Measurements from ENCODE around the gene DRC7. TPM values are rescaled to one million over a fixed set of nuclear protein-coding genes. Genes with fewer than 3 reads are reported as not detected.

DRC7 gene
- total RNA-seq, 4 donors from 2014 or later, result 0.33 TPM; not detected in 3

- no peak for TF ChIP-seq CTCF (IDR thresholded peaks at IDR 0.05; ENCODE audit: low read depth)
Measured at GRCh38 chr16:57728336-57729181, 34.0 kb downstream of the DRC7 start.

- no peak for TF ChIP-seq CTCF (IDR thresholded peaks at IDR 0.05; ENCODE audit: low read depth)
Measured at GRCh38 chr16:57729182-57729484, 34.5 kb downstream of the DRC7 start.

GRCh38 chr16:57730771-57731730 is 36.4 kb downstream of the DRC7 start:
- TF ChIP-seq CTCF (IDR thresholded peaks at IDR 0.05; ENCODE audit: low read depth), result no peak

GRCh38 chr16:57732037-57732436 is 37.4 kb downstream of the DRC7 start:
- TF ChIP-seq CTCF (IDR thresholded peaks at IDR 0.05; ENCODE audit: low read depth), result no peak

- no peak for TF ChIP-seq CTCF (IDR thresholded peaks at IDR 0.05; ENCODE audit: low read depth)
Measured at GRCh38 chr16:57732714-57733113, 38.1 kb downstream of the DRC7 start.

- TF ChIP-seq CTCF (IDR thresholded peaks at IDR 0.05; ENCODE audit: low read depth), result no peak
Measured at GRCh38 chr16:57734308-57734924, 39.8 kb downstream of the DRC7 start.
